ENCODE data around the gene CEP57.

Gene CEP57

GRCh38 chr11:95789506-95790122 is 684 bp upstream of the CEP57 start, which contains the start of gene FAM76B:
Gene FAM76B, minus strand, starts transcription at chr11:95789782. Its CDS starts 304 bp downstream, at chr11:95789478.
- peak; percentile 99 for DNase-seq (ENCODE audit: low read depth)
- TF ChIP-seq CTCF (IDR thresholded peaks at IDR 0.05; ENCODE audit: insufficient read depth, low read depth, low read length, missing control alignments), result no peak

GRCh38 chr11:95790933-95791708 is 823 bp downstream of the CEP57 start:
- no peak for TF ChIP-seq CTCF (IDR thresholded peaks at IDR 0.05; ENCODE audit: insufficient read depth, low read depth, low read length, missing control alignments)
- peak; percentile 81 for DNase-seq (ENCODE audit: low read depth)
- peak overlapping the region; percentile 88 for H3K4me3 ChIP-seq (ENCODE audit: low read depth, low read length)

More at GRCh38 chr11:95789506-95790122, 684 bp upstream of the CEP57 start, which contains the start of gene FAM76B:
- peak within 1 kb of the TSS; percentile 88 for H3K4me3 ChIP-seq (ENCODE audit: low read depth, low read length)

- no peak for TF ChIP-seq CTCF (IDR thresholded peaks at IDR 0.05; ENCODE audit: insufficient read depth, low read depth, low read length, missing control alignments)
- peak overlapping the region; percentile 88 for H3K4me3 ChIP-seq (ENCODE audit: low read depth, low read length)
- no peak for DNase-seq (ENCODE audit: low read depth)
These were observed 1.4 kb downstream of the CEP57 start for GRCh38 chr11:95791709-95792033.

- TF ChIP-seq CTCF (IDR thresholded peaks at IDR 0.05; ENCODE audit: insufficient read depth, low read depth, low read length, missing control alignments), result no peak
- DNase-seq (ENCODE audit: low read depth), result no peak
- peak overlapping the region; percentile 88 for H3K4me3 ChIP-seq (ENCODE audit: low read depth, low read length)
These were observed 1.9 kb downstream of the CEP57 start for GRCh38 chr11:95792200-95792599.

- DNase-seq (ENCODE audit: low read depth), result no peak
- no peak overlapping the region for H3K4me3 ChIP-seq (ENCODE audit: low read depth, low read length)
- TF ChIP-seq CTCF (IDR thresholded peaks at IDR 0.05; ENCODE audit: insufficient read depth, low read depth, low read length, missing control alignments), result no peak
These were observed 2.4 kb downstream of the CEP57 start for GRCh38 chr11:95792700-95793099.

GRCh38 chr11:95793116-95793515 is 2.8 kb downstream of the CEP57 start:
- no peak for TF ChIP-seq CTCF (IDR thresholded peaks at IDR 0.05; ENCODE audit: insufficient read depth, low read depth, low read length, missing control alignments)
- H3K4me3 ChIP-seq (ENCODE audit: low read depth, low read length), result no peak overlapping the region

More at GRCh38 chr11:95793116-95793515, 2.8 kb downstream of the CEP57 start:
- no peak for DNase-seq (ENCODE audit: low read depth)

Measured in GM12865 (cell line).